ENCODE measurements around the gene PLP1.

PLP1 gene

GRCh38 chrX:103831342-103831802 is 54.7 kb downstream of the PLP1 start:
- no peak for DNase-seq

- peak; percentile 53 for DNase-seq
These were observed 55.3 kb downstream of the PLP1 start, which contains the start of gene RAB9B for GRCh38 chrX:103831803-103832544. Gene RAB9B (minus strand): TSS chrX:103832257. CDS start chrX:103825784, 6,473 bp downstream.

- DNase-seq, result no peak
These were observed 62.8 kb downstream of the PLP1 start for GRCh38 chrX:103839404-103839803.

All from right forelimb (tissue), 1 donor.